Activated CD4-positive, alpha-beta memory T cell treated with anti-CD3 and anti-CD28 coated beads for 36 hours (primary cell): ENCODE data around the gene UNC5A. TPM values are rescaled to one million over a fixed set of nuclear protein-coding genes. Genes with fewer than 3 reads are reported as not detected.

Experiments
- CTCF ChIA-PET: fragments of 350-600 bp; sonication (Branson Sonifier 250); formaldehyde crosslinking; loops from one replicate; lab custom pipeline; 2021; ENCODE audit warnings: antibody characterized with exemption, inconsistent platforms; lab: Charles Lee
- POLR2A ChIA-PET: fragments of 350-600 bp; sonication (Branson Sonifier 250); formaldehyde crosslinking; loops from one replicate; lab custom pipeline; 2021; ENCODE audit warnings: antibody characterized with exemption; lab: Charles Lee
- DNase-seq: peaks from one replicate; pipeline ENCODE4 v3.0.0-alpha.2; 2020
- H3K27ac Mint-ChIP-seq: one replicate; pipeline ENCODE4 v1.8.0; 2021; ENCODE audit warnings: mixed read lengths
- H3K27me3 Mint-ChIP-seq: one replicate; pipeline ENCODE4 v1.8.0; 2021; ENCODE audit warnings: mixed read lengths
- H3K36me3 Mint-ChIP-seq: one replicate; pipeline ENCODE4 v1.8.0; 2021; ENCODE audit warnings: mixed read lengths
- H3K4me1 Mint-ChIP-seq: one replicate; pipeline ENCODE4 v1.8.0; 2021; ENCODE audit warnings: low read depth, mixed read lengths
- H3K4me3 Mint-ChIP-seq: one replicate; pipeline ENCODE4 v1.8.0; 2021; ENCODE audit warnings: mild to moderate bottlenecking, mixed read lengths
- H3K9me3 Mint-ChIP-seq: one replicate; pipeline ENCODE4 v1.8.0; 2021; ENCODE audit warnings: mixed read lengths
- intact Hi-C: fragments of 100-400 bp; cut with micrococcal nuclease; formaldehyde crosslinking; loops from one replicate; pipeline ENCODE4 v1.15.1; 2023
- total RNA-seq, 2 experiments: library from RNA; stranded (reverse); gene quantifications; one replicate each; pipeline ENCODE4 v1.2.3, GENCODE V29; 2021

Gene UNC5A
- total RNA-seq, 2 experiments from 2014 or later = not detected

DNA sequence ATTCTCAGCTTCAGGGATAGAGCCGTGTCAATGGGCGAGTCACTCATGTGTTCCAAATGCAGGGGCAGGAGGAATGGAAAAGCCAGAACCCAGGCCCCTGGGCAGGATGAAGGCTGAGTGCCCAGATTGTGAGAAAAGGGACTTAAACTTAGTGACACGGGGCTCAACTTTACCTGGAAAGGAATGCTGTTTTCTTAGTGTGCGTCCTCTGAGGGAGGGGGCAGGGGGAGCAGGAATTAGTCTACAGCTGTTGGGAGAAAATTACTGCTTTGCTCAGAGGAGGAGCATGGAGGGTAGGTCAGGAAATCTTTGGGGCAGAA lies 74.2 kb downstream of the UNC5A start:
- ChIA-PET CTCF (no interaction called here), POLR2A (no interaction called here)
- Mint-ChIP-seq H3K4me1 (peaks cover 5% of the 10 kb centered on the region), H3K4me3 (no peak overlapping the region), H3K36me3 (no peaks in the 10 kb centered on the region), H3K27ac (no peak overlapping the region), H3K27me3 (no peaks in the 10 kb centered on the region), H3K9me3 (no peaks in the 10 kb centered on the region)
- DNase-seq = no peak
- intact Hi-C loops = no loop called here

- H3K36me3 Mint-ChIP-seq = no peaks in the 10 kb centered on the region
- H3K4me1 Mint-ChIP-seq = peaks cover 5% of the 10 kb centered on the region
- ChIA-PET CTCF (no interaction called here), POLR2A (no interaction called here)
- H3K4me3 Mint-ChIP-seq = no peak overlapping the region
- intact Hi-C loops = no loop called here
- no peak overlapping the region for H3K27ac Mint-ChIP-seq
- no peaks in the 10 kb centered on the region for H3K9me3 Mint-ChIP-seq
- H3K27me3 Mint-ChIP-seq = no peaks in the 10 kb centered on the region
- DNase-seq = no peak
Measured at GRCh38 chr5:176886336-176887251, 76.2 kb downstream of the UNC5A start.

- ChIA-PET CTCF (interaction anchor here (0.6 kb wide), 1 partner anchor 220 kb away, joined by 3 read pairs; no protein-coding TSS in a partner anchor), POLR2A (no interaction called here)
- intact Hi-C loops = no loop called here
- no peak for DNase-seq
- no peaks in the 10 kb centered on the region for H3K27me3 Mint-ChIP-seq
- no peak overlapping the region for H3K27ac Mint-ChIP-seq
- no peak overlapping the region for H3K4me3 Mint-ChIP-seq
- peaks cover 5% of the 10 kb centered on the region for H3K4me1 Mint-ChIP-seq
- no peaks in the 10 kb centered on the region for H3K36me3 Mint-ChIP-seq
- H3K9me3 Mint-ChIP-seq = no peaks in the 10 kb centered on the region
Measured at GRCh38 chr5:176887252-176887849, 77.0 kb downstream of the UNC5A start.

- DNase-seq = no peak
- POLR2A ChIA-PET = no interaction called here
- H3K27ac Mint-ChIP-seq = no peak overlapping the region
Measured at GRCh38 chr5:176888016-176888864, 77.9 kb downstream of the UNC5A start.

GRCh38 chr5:176888865-176889165 lies 78.5 kb downstream of the UNC5A start:
- CTCF ChIA-PET = no interaction called here

More at GRCh38 chr5:176888016-176888864, 77.9 kb downstream of the UNC5A start:
- CTCF ChIA-PET = interaction anchor here (0.6 kb wide), 1 partner anchor 221 kb away, joined by 3 read pairs; no protein-coding TSS in a partner anchor
- intact Hi-C loops = no loop called here
- Mint-ChIP-seq H3K4me1 (peaks cover 5% of the 10 kb centered on the region), H3K27me3 (no peaks in the 10 kb centered on the region), H3K9me3 (no peaks in the 10 kb centered on the region), H3K4me3 (no peak overlapping the region), H3K36me3 (no peaks in the 10 kb centered on the region)

DNA sequence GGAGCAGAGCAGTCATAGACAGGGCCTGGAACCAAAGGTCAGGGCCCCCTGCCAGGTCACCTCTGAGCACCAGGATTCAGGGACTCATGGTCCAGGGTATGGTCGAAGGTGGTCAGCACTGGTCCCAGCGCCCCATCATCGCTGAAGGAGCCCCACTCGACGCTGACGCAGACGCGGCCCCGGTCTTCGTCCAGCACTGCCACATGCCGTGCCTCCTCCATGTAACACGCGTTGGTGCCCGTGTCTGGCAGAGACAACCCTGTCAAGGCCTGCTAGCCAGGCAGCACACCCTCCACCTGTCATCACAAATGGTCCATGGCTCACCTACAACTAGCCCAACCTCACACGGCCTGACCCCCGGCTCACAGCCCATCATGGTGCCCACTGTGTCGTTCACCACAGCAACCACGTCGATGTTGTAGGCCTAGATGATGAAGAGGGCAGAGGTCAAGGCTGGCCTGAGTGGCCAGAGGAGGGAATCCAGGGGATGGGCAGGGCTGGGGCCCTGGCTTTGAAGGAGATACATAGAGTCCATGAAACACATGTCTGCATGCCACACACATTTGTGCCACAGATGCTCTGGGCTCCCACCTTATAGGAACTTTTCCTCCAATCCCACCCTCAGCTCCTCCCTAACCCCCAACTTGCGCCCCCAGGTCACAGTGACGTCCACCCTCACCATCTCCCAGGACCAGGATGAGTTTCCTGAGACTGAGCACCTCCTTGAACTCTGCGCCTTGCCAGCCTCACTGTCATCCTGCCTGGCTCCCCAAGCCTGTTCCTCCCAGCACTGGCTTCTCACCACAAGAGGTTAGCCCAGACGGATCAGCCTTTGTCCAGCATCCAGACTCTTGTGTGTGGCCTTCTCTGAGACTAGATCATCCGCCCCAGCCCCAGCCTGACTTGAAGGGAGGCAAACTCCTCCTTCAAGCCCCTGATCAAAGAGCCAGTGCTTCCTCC lies 79.2 kb downstream of the UNC5A start:
- no peaks in the 10 kb centered on the region for H3K36me3 Mint-ChIP-seq
- H3K27ac Mint-ChIP-seq = no peak overlapping the region
- no peak for DNase-seq
- POLR2A ChIA-PET = no interaction called here
- CTCF ChIA-PET = no interaction called here
- no peaks in the 10 kb centered on the region for H3K9me3 Mint-ChIP-seq
- intact Hi-C loops = no loop called here
- no peaks in the 10 kb centered on the region for H3K27me3 Mint-ChIP-seq
- no peak overlapping the region for H3K4me3 Mint-ChIP-seq
- H3K4me1 Mint-ChIP-seq = peaks cover 4% of the 10 kb centered on the region

More at GRCh38 chr5:176888865-176889165, 78.5 kb downstream of the UNC5A start:
- intact Hi-C loops = no loop called here
- Mint-ChIP-seq H3K4me3 (no peak overlapping the region), H3K9me3 (no peaks in the 10 kb centered on the region), H3K36me3 (no peaks in the 10 kb centered on the region), H3K4me1 (peaks cover 5% of the 10 kb centered on the region), H3K27ac (no peak overlapping the region), H3K27me3 (no peaks in the 10 kb centered on the region)
- POLR2A ChIA-PET = no interaction called here
- no peak for DNase-seq

DNA sequence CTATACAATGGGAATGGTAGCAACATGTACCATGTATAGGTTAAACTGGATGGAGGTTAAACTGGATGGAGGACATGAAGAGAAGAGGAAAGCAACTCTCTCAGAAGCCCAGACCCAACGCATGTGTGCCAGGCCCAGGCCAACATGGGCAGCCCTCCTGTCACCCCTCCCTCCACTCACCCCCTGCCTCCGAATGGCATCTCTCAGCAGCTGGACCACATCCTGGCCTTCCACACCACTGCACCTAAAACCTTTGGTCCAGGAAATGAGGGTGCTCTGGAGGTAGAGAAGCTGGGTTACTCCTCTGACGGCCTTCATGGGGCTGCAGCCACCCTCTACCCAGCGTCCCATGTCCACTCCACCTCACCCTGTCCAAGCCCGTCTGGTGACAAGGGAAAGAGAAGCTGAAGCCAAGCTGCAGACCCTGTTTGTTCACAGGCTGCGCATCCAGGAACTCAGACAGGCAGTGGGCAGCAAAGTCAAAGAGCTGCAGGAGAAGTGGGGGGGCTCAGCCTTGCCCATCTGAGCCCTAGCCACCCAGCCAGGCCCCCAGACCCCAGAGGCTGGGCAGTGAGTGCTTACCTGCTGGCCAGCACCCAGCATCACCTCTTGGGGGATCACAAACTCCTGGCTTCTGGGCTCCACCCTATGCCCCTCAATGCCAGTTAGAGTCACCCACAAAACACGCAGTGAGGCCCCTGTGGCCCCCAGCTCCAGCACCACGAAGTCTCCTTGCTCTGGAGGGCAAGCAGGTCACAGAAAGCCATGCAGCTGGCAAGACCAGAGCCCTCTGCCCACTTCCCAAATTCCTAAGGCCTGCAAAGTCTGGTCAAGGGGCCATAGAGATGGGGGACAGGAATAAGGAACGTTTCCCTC lies 80.3 kb downstream of the UNC5A start:
- no peak for DNase-seq
- CTCF ChIA-PET = no interaction called here

GRCh38 chr5:176891331-176891958 lies 81.1 kb downstream of the UNC5A start:
- no peak overlapping the region for H3K4me3 Mint-ChIP-seq
- POLR2A ChIA-PET = no interaction called here
- H3K4me1 Mint-ChIP-seq = no peaks in the 10 kb centered on the region
- intact Hi-C loops = no loop called here
- H3K27ac Mint-ChIP-seq = no peak overlapping the region
- no peaks in the 10 kb centered on the region for H3K9me3 Mint-ChIP-seq
- no peaks in the 10 kb centered on the region for H3K27me3 Mint-ChIP-seq
- no peak for DNase-seq
- CTCF ChIA-PET = no interaction called here
- no peaks in the 10 kb centered on the region for H3K36me3 Mint-ChIP-seq

More for the DNA sequence above, 80.3 kb downstream of the UNC5A start:
- no peak overlapping the region for H3K27ac Mint-ChIP-seq
- intact Hi-C loops = no loop called here
- no peaks in the 10 kb centered on the region for H3K27me3 Mint-ChIP-seq
- H3K4me1 Mint-ChIP-seq = no peaks in the 10 kb centered on the region
- POLR2A ChIA-PET = no interaction called here
- no peaks in the 10 kb centered on the region for H3K36me3 Mint-ChIP-seq
- no peak overlapping the region for H3K4me3 Mint-ChIP-seq
- no peaks in the 10 kb centered on the region for H3K9me3 Mint-ChIP-seq

GRCh38 chr5:176892663-176893062 lies 82.3 kb downstream of the UNC5A start:
- no peaks in the 10 kb centered on the region for H3K9me3 Mint-ChIP-seq
- intact Hi-C loops = no loop called here
- no peaks in the 10 kb centered on the region for H3K27me3 Mint-ChIP-seq
- no peak for DNase-seq
- no peak overlapping the region for H3K27ac Mint-ChIP-seq
- H3K4me3 Mint-ChIP-seq = no peak overlapping the region
- peaks cover 6% of the 10 kb centered on the region for H3K4me1 Mint-ChIP-seq
- H3K36me3 Mint-ChIP-seq = no peaks in the 10 kb centered on the region
- ChIA-PET CTCF (no interaction called here), POLR2A (no interaction called here)

DNA sequence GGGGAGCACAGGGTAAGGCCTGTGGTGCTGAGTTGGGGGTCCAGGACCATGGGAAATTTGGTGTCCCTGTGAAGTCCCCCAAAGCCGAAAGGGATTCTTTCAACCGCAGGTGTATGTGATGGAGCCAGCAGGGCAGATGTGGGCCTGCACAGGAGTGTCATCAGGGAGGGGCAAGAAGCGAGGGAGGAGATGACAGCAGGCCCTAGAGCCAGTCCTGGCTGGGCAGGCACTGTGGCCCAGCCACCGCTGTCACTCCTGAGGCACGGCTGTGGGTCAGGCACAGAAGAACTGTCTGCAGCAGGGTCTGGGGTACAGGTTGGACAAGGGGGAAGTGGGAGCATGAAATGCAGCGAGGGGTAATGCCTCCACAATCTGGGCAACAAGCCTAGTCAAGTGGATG lies 83.9 kb downstream of the UNC5A start:
- Mint-ChIP-seq H3K27ac (no peak overlapping the region), H3K9me3 (no peaks in the 10 kb centered on the region), H3K4me3 (no peak overlapping the region), H3K27me3 (no peaks in the 10 kb centered on the region), H3K4me1 (peaks cover 10% of the 10 kb centered on the region), H3K36me3 (no peaks in the 10 kb centered on the region)
- no peak for DNase-seq
- POLR2A ChIA-PET = no interaction called here
- CTCF ChIA-PET = no interaction called here
- intact Hi-C loops = no loop called here
